SK-N-SH (cell line): ENCODE measurements around the gene ITGAE. TPM values are rescaled to one million over a fixed set of nuclear protein-coding genes. Genes with fewer than 3 reads are reported as not detected.

Experiments used
- CTCF ChIA-PET: fragments of 300-600, 350-600 bp; formaldehyde crosslinking; extraction: SDS; loops from one replicate; lab custom pipeline; 2021; lab: Yijun Ruan, JAX
- POLR2A ChIA-PET: fragments of 350-600 bp; sonication (Branson Sonifier 250); formaldehyde crosslinking; extraction: SDS; loops from one replicate; lab custom pipeline; 2020; ENCODE audit warnings: antibody characterized with exemption, inconsistent platforms; lab: Yijun Ruan, JAX
- DNase-seq: peaks from one replicate; pipeline ENCODE4 v3.0.0; 2012
- H2AFZ ChIP-seq: fragments of 200-600 bp; sonication (generic); 2 replicates; pipeline ENCODE4 v1.8.1; 2016; ENCODE audit warnings: antibody characterized with exemption, mild to moderate bottlenecking, low read depth
- H3F3A ChIP-seq: fragments of 200-600 bp; sonication (generic); replicated peaks from 2 replicates; pipeline ENCODE3; 2016; ENCODE audit warnings: antibody characterized with exemption, mild to moderate bottlenecking; ENCODE audit not compliant: insufficient read depth
- H3K27ac ChIP-seq, 2 experiments: fragments of 200-500 bp in 1 of 2; fragments of 200-600 bp in 1 of 2; sonication (Bioruptor generic) in 1 of 2; sonication (generic), shearing (Covaris generic) in 1 of 2; 2 replicates each; pipeline versions ENCODE4 v1.5.1 to v1.6.1; 2014 to 2016; ENCODE audit warnings: low read depth in 2 of 2, inconsistent platforms in 1 of 2, low read length in 1 of 2, mild to moderate bottlenecking in 1 of 2, mixed read lengths in 1 of 2
- H3K27me3 ChIP-seq: fragments of 200-600 bp; sonication (generic), shearing (Covaris generic); 2 replicates; pipeline ENCODE4 v1.6.1; 2016; ENCODE audit warnings: mixed run types; ENCODE audit not compliant: insufficient read depth
- H3K36me3 ChIP-seq, 2 experiments: fragments of 200-500 bp in 1 of 2; fragments of 200-600 bp in 1 of 2; sonication (Bioruptor generic) in 1 of 2; sonication (generic) in 1 of 2; replicated peaks in 1 of 2; 2 replicates each; pipeline versions ENCODE3 to v1.5.1; 2014 to 2016; ENCODE audit warnings: low read length in 1 of 2, mild to moderate bottlenecking in 1 of 2; ENCODE audit not compliant: insufficient read depth in 2 of 2, control insufficient read depth in 1 of 2
- H3K4me1 ChIP-seq, 2 experiments: fragments of 200-500 bp in 1 of 2; fragments of 200-600 bp in 1 of 2; sonication (Bioruptor generic) in 1 of 2; sonication (generic), shearing (Covaris generic) in 1 of 2; 2 replicates each; pipeline versions ENCODE4 v1.5.1 to v1.6.1; 2014 to 2016; ENCODE audit warnings: low read depth in 1 of 2, low read length in 1 of 2, mixed run types in 1 of 2; ENCODE audit not compliant: insufficient read depth in 2 of 2, control insufficient read depth in 1 of 2
- H3K4me2 ChIP-seq: fragments of 200-600 bp; sonication (generic), shearing (Covaris generic); 2 replicates; pipeline ENCODE4 v1.6.1; 2017; ENCODE audit warnings: mixed run types
- H3K4me3 ChIP-seq, 2 experiments: fragments of 200-500 bp in 1 of 2; fragments of 200-600 bp in 1 of 2; sonication (Bioruptor generic) in 1 of 2; sonication (generic), shearing (Covaris generic) in 1 of 2; 2 replicates each; pipeline versions ENCODE4 v1.5.1 to v1.8.1; 2014 to 2016; ENCODE audit warnings: low read depth in 2 of 2, inconsistent platforms in 1 of 2, low read length in 1 of 2, mild to moderate bottlenecking in 1 of 2, mixed read lengths in 1 of 2, moderate library complexity in 1 of 2
- H3K79me2 ChIP-seq: fragments of 200-600 bp; sonication (generic); 2 replicates; pipeline ENCODE4 v1.8.1; 2017; ENCODE audit warnings: mild to moderate bottlenecking; ENCODE audit not compliant: insufficient read depth
- H3K9ac ChIP-seq: fragments of 200-600 bp; sonication (generic); 2 replicates; pipeline ENCODE4 v1.6.1; 2017; ENCODE audit warnings: mixed run types
- H3K9me2 ChIP-seq: fragments of 200-600 bp; sonication (generic); 2 replicates; pipeline ENCODE4 v1.6.1; 2017; ENCODE audit warnings: mixed run types
- H3K9me3 ChIP-seq: fragments of 200-600 bp; sonication (generic); 2 replicates; pipeline ENCODE4 v1.6.1; 2017; ENCODE audit warnings: mixed run types, mild to moderate bottlenecking, moderate library complexity
- H4K20me1 ChIP-seq: fragments of 200-600 bp; sonication (generic); 2 replicates; pipeline ENCODE4 v1.6.1; 2017; ENCODE audit warnings: mild to moderate bottlenecking, mixed run types; ENCODE audit not compliant: insufficient read depth
- CTCF ChIP-seq: fragments of 200-600 bp; sonication (generic); IDR thresholded peaks from 2 replicates; pipeline ENCODE4 v1.6.1; 2017; ENCODE audit warnings: antibody characterized with exemption, mild to moderate bottlenecking, moderate library complexity
- EP300 ChIP-seq, 2 experiments: IDR thresholded peaks; 2 replicates each; pipeline versions ENCODE4 v1.4.0 to v1.6.1; 2012; ENCODE audit warnings: borderline replicate concordance in 1 of 2, low read depth in 1 of 2, low read length in 1 of 2
- EZH2phosphoT487 ChIP-seq: fragments of 200-600 bp; sonication (generic); IDR thresholded peaks from 2 replicates; pipeline ENCODE4 v1.6.1; 2017; ENCODE audit warnings: low read depth, mixed run types, mild to moderate bottlenecking, antibody characterized with exemption, moderate library complexity, borderline replicate concordance
- FOSL2 ChIP-seq: IDR thresholded peaks from 2 replicates; pipeline ENCODE4 v1.4.0; 2012; ENCODE audit warnings: low read depth, mild to moderate bottlenecking, moderate library complexity, borderline replicate concordance
- GABPA ChIP-seq: IDR thresholded peaks from 2 replicates; pipeline ENCODE4 v1.4.0; 2012; ENCODE audit warnings: low read depth, mild to moderate bottlenecking
- GATA2 ChIP-seq: sonication (generic); formaldehyde crosslinking; IDR thresholded peaks from 2 replicates; pipeline ENCODE4 v1.5.0; 2020; ENCODE audit warnings: mild to moderate bottlenecking, missing genetic modification reagents
- IRF3 ChIP-seq: fragments of 150-350 bp; IDR thresholded peaks from 2 replicates; pipeline ENCODE4 v1.6.1; 2016; ENCODE audit warnings: mild to moderate bottlenecking, low read depth, low read length
- JUND ChIP-seq: IDR thresholded peaks from 2 replicates; pipeline ENCODE4 v1.4.0; 2012
- MAX ChIP-seq: IDR thresholded peaks from 2 replicates; pipeline ENCODE4 v1.4.0; 2012; ENCODE audit warnings: low read depth
- MEF2A ChIP-seq: IDR thresholded peaks from 2 replicates; pipeline ENCODE4 v1.4.0; 2012; ENCODE audit warnings: low read depth, borderline replicate concordance
- MXI1 ChIP-seq: IDR thresholded peaks from 2 replicates; pipeline ENCODE4 v1.6.1; 2012; ENCODE audit warnings: mild to moderate bottlenecking, low read depth, low read length, improper control_type of control experiment
- NRF1 ChIP-seq: IDR thresholded peaks from 2 replicates; pipeline ENCODE4 v1.6.1; 2012; ENCODE audit warnings: low read depth, mild to moderate bottlenecking, low read length
- POLR2AphosphoS5 ChIP-seq: IDR thresholded peaks from 2 replicates; pipeline ENCODE4 v1.6.1; 2012; ENCODE audit warnings: low read depth, low read length
- RAD21 ChIP-seq: IDR thresholded peaks from 2 replicates; pipeline ENCODE4 v1.6.1; 2012; ENCODE audit warnings: mild to moderate bottlenecking, low read length
- REST ChIP-seq: IDR thresholded peaks from 2 replicates; pipeline ENCODE4 v1.6.1; 2012; ENCODE audit warnings: mild to moderate bottlenecking, low read depth, low read length, moderate library complexity
- RXRA ChIP-seq: IDR thresholded peaks from 2 replicates; pipeline ENCODE4 v1.4.0; 2012; ENCODE audit warnings: low read depth, mild to moderate bottlenecking, borderline replicate concordance
- SIN3A ChIP-seq: IDR thresholded peaks from 2 replicates; pipeline ENCODE4 v1.6.1; 2012; ENCODE audit warnings: low read depth, mild to moderate bottlenecking, low read length, moderate library complexity, borderline replicate concordance
- SMC3 ChIP-seq: IDR thresholded peaks from 2 replicates; pipeline ENCODE4 v1.6.1; 2012; ENCODE audit warnings: low read depth, low read length, improper control_type of control experiment
- TCF12 ChIP-seq: IDR thresholded peaks from 2 replicates; pipeline ENCODE4 v1.4.0; 2012
- TEAD4 ChIP-seq: IDR thresholded peaks from 2 replicates; pipeline ENCODE4 v1.4.0; 2012; ENCODE audit warnings: mild to moderate bottlenecking, borderline replicate concordance; ENCODE audit not compliant: insufficient read depth
- USF1 ChIP-seq: IDR thresholded peaks from 2 replicates; pipeline ENCODE4 v1.4.0; 2012; ENCODE audit warnings: low read depth, borderline replicate concordance
- USF2 ChIP-seq: fragments of 150-350 bp; IDR thresholded peaks from 2 replicates; pipeline ENCODE4 v1.6.1; 2017; ENCODE audit warnings: antibody characterized with exemption, low read length, low read depth, borderline replicate concordance
- WGBS: methylation state at CpG from one replicate; pipeline ENCODE4 v1.1.6; 2017; ENCODE audit warnings: low lambda C conversion rate; 5-methylcytosine and 5-hydroxymethylcytosine counted together
- polyA plus RNA-seq, 3 experiments: library from polyadenylated mRNA; depleted of rRNA; stranded (reverse); fragments of >200 nt; gene quantifications; 2 replicates each; pipeline ENCODE4 v1.2.3, GENCODE V29; 2012

The ITGAE gene
- polyA plus RNA-seq, 1 of the 3 experiments (the other 2 are of a cell fraction), result 56.7 TPM

- H3F3A ChIP-seq, result peaks cover 20% of the 10 kb centered on the region
- no peaks in the 10 kb centered on the region for H3K27me3 ChIP-seq
- H3K9ac ChIP-seq, result peak overlapping the region; percentile 100
- H3K9me3 ChIP-seq, result no peaks in the 10 kb centered on the region
- H3K4me2 ChIP-seq, result peak overlapping the region; percentile 100
- peaks cover 0 to 20% of the 10 kb centered on the region in 2 experiments; a peak in 1 of 4 replicates for H3K4me1 ChIP-seq
- ChIA-PET POLR2A (interaction anchor here (0.6 to 2.2 kb wide), 3 partner anchors 9 to 51 kb away, joined by 3 to 10 read pairs (median 3); partner anchors contain the start of genes CTNS and SHPK), CTCF (interaction anchor here (1.0 to 3.0 kb wide), 5 partner anchors 10 to 619 kb away, joined by 3 to 14 read pairs (median 5); partner anchors contain the start of gene P2RX5)
- H3K36me3 ChIP-seq, result peaks cover 21 to 25% of the 10 kb centered on the region in 2 experiments
- H4K20me1 ChIP-seq, result peaks cover 39% of the 10 kb centered on the region
- WGBS, result 0% methylated on average over 28 of the region's 39 CpGs
- peak overlapping the region; percentile 91 to 96 for H3K4me3 ChIP-seq
- H3K9me2 ChIP-seq, result no peaks in the 10 kb centered on the region
- H3K79me2 ChIP-seq, result peaks cover 62% of the 10 kb centered on the region
- peak; percentile 85 for DNase-seq
- no peak overlapping the region for H2AFZ ChIP-seq
- peak overlapping the region; percentile 98 for H3K27ac ChIP-seq
- TF ChIP-seq EZH2phosphoT487, result no peak
- peak; percentile 82; the same call in 1 of the 2 replicates for TF ChIP-seq SIN3A
- no peak for TF ChIP-seq IRF3
- no peak for TF ChIP-seq RAD21
- peak; percentile 46 for TF ChIP-seq MXI1
- TF ChIP-seq POLR2AphosphoS5, result no peak
- no peak for TF ChIP-seq USF2
- TF ChIP-seq NRF1, result peak; percentile 17; the same call in 1 of the 2 replicates
- TF ChIP-seq MAX, result peak; percentile 30; the same call in 1 of the 2 replicates
- TF ChIP-seq MEF2A, result no peak
- TF ChIP-seq USF1, result no peak; the same call in 1 of the 2 replicates
- TF ChIP-seq EP300 (IDR thresholded peaks at IDR 0.05; ENCODE audit: borderline replicate concordance in 1 of 2, low read depth in 1 of 2, low read length in 1 of 2), result peak in 1 of 2 experiments; percentile 35; a peak in 1 of 4 replicates
- no peak for TF ChIP-seq GABPA
- TF ChIP-seq REST, result no peak
- no peak; the same call in 1 of the 2 replicates for TF ChIP-seq GATA2 (CRISPR knock-in tag)
- peak; percentile 34; the same call in 1 of the 2 replicates for TF ChIP-seq TCF12
- TF ChIP-seq FOSL2, result peak; percentile 79; the same call in 1 of the 2 replicates
- peak; percentile 25; the same call in 1 of the 2 replicates for TF ChIP-seq CTCF
- peak; percentile 65 for TF ChIP-seq JUND
- peak; percentile 46; the same call in 1 of the 2 replicates for TF ChIP-seq TEAD4
- no peak for TF ChIP-seq SMC3
- no peak for TF ChIP-seq RXRA
Observed at GRCh38 chr17:3667366-3668278, 133.4 kb downstream of the ITGAE start.
